ENCODE measurements around the gene BCL2L15. TPM values are rescaled to one million over a fixed set of nuclear protein-coding genes. Genes with fewer than 3 reads are reported as not detected.

BCL2L15 gene
- total RNA-seq, 6 experiments from 2014 or later: 0.41 to 0.59 TPM; not detected in 4

DNA sequence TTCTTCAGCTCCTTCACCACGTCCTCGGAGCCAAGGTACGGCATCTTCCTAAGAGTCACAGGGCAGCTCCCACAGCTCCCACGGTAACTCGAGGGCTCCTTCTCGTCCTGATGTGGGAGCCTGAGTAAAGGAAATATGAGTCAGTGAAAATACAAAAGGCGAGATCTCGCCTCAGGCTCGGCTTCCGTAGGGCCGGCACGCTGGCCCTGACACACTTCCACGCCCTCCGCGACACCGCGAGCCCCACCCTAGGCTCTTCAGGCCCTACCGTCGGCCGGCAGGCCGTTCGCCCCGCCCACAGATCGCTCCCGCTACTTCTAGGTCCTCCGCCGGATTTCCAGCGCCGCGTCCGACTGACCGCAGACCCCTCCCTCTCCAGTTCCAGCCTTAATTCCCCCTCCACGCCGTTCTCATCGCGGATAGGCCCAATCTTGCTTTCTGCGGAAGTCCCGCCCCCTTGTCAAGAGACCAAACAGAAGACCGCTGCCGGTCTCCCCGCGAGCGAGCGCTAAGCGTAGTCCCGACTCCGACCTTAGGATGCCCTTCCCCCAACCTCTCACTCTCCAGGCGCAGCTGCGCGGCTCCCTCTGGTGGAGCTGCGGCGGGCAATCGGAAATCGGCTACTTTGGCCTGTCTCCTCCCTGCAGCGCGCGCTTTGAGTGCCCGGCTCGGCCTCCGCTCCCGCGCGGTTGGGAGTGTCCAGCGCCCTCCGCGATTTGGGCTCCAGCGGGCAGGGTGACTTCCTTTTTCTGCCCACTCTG lies 17.5 kb upstream of the BCL2L15 start, which contains the start of the genes AP4B1 and DCLRE1B:
Gene AP4B1 (minus strand): TSS at position 126 of the 761 bp plus-strand sequence. CDS start 82 bp downstream, at position 44.
Gene DCLRE1B (plus strand): TSS at position 653 of the 761 bp plus-strand sequence. CDS start 261 bp downstream, outside the sequence.
- peak within 1 kb of the TSS; percentile 89 for H3K4me3 Mint-ChIP-seq
- peak; percentile 87 for TF ChIP-seq CTCF (IDR thresholded peaks at IDR 0.05)
- peaks cover 19% of the 10 kb centered on the region for H3K36me3 Mint-ChIP-seq (ENCODE audit: low read depth)
- H3K4me1 Mint-ChIP-seq (ENCODE audit: low read depth): peaks cover 25% of the 10 kb centered on the region
- H3K9me3 Mint-ChIP-seq: no peaks in the 10 kb centered on the region
- H3K27me3 Mint-ChIP-seq (ENCODE audit: insufficient read depth): no peaks in the 10 kb centered on the region
- peak within 1 kb of the TSS; percentile 97 for H3K27ac Mint-ChIP-seq
- DNase-seq: peak; percentile 100

GRCh38 chr1:113904293-113904673 lies 16.9 kb upstream of the BCL2L15 start:
- H3K27me3 Mint-ChIP-seq (ENCODE audit: insufficient read depth): no peaks in the 10 kb centered on the region
- peaks cover 30% of the 10 kb centered on the region for H3K4me1 Mint-ChIP-seq (ENCODE audit: low read depth)
- H3K27ac Mint-ChIP-seq: peak overlapping the region; percentile 97
- no peak for TF ChIP-seq CTCF (IDR thresholded peaks at IDR 0.05)
- peaks cover 23% of the 10 kb centered on the region for H3K36me3 Mint-ChIP-seq (ENCODE audit: low read depth)
- no peaks in the 10 kb centered on the region for H3K9me3 Mint-ChIP-seq
- peak overlapping the region; percentile 89 for H3K4me3 Mint-ChIP-seq
- DNase-seq: peak; percentile 0

GRCh38 chr1:113903501-113904292 lies 16.3 kb upstream of the BCL2L15 start:
- TF ChIP-seq CTCF (IDR thresholded peaks at IDR 0.05): no peak
- peaks cover 36% of the 10 kb centered on the region for H3K4me1 Mint-ChIP-seq (ENCODE audit: low read depth)
- H3K36me3 Mint-ChIP-seq (ENCODE audit: low read depth): peaks cover 29% of the 10 kb centered on the region
- DNase-seq: peak; percentile 0
- no peaks in the 10 kb centered on the region for H3K9me3 Mint-ChIP-seq
- H3K27me3 Mint-ChIP-seq (ENCODE audit: insufficient read depth): no peaks in the 10 kb centered on the region
- peak overlapping the region; percentile 89 for H3K4me3 Mint-ChIP-seq
- peak overlapping the region; percentile 97 for H3K27ac Mint-ChIP-seq

DNA sequence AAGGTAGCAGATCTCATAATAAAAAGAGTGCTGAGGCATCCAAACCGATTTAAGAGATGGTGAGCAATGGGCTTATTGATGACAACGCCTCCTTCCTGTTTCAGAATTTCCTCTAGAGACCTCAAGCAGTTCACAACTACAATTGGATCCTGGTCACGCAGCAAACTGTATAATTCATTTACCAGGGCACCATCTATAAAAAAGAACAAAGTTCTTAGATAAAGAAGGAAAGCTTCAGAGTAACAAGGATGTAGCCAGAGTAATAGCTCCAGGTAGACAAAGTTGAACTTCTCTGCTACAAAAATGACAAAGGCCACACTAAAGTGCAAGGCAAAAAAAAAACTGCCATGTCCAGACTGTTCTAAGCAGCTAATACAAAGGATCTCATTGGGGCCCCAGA lies 13.8 kb upstream of the BCL2L15 start:
- no peak for TF ChIP-seq CTCF (IDR thresholded peaks at IDR 0.05)
- Mint-ChIP-seq H3K36me3 (ENCODE audit: low read depth) (peaks cover 42% of the 10 kb centered on the region), H3K9me3 (no peaks in the 10 kb centered on the region), H3K27ac (no peak overlapping the region), H3K4me3 (no peak overlapping the region), H3K27me3 (ENCODE audit: insufficient read depth) (no peaks in the 10 kb centered on the region), H3K4me1 (ENCODE audit: low read depth) (peaks cover 41% of the 10 kb centered on the region)
- no peak for DNase-seq

DNA sequence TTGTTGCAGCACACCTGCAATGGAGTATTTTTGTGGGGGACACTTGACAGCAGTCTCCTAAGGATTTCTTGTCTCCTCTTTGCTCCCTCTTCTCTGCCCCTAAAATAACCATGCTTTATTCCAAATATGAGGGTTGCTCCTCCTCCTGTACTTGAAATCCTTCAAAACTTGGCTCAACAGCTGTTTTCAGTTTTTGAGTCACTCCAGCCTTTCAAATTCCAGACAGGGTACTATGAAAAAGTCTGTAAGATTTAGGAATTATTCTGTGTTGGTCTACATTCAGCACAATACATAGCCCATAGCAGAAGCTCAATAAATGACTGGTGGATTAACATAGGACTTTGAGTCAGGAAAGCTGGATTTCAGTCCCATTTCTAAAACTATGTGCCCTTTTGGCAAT lies 11.7 kb upstream of the BCL2L15 start:
- TF ChIP-seq CTCF (IDR thresholded peaks at IDR 0.05): no peak
- no peaks in the 10 kb centered on the region for H3K9me3 Mint-ChIP-seq
- peaks cover 40% of the 10 kb centered on the region for H3K4me1 Mint-ChIP-seq (ENCODE audit: low read depth)
- no peak overlapping the region for H3K4me3 Mint-ChIP-seq
- no peak overlapping the region for H3K27ac Mint-ChIP-seq
- no peaks in the 10 kb centered on the region for H3K27me3 Mint-ChIP-seq (ENCODE audit: insufficient read depth)
- no peak for DNase-seq
- H3K36me3 Mint-ChIP-seq (ENCODE audit: low read depth): peaks cover 56% of the 10 kb centered on the region
